Nephron (organoid): Measurements from ENCODE around the gene CASTOR1.
A peak's percentile ranks its signal among the peaks of the same experiment; 100 is the strongest.

Experiments
- H3K27ac Mint-ChIP-seq, 3 experiments: 2 replicates each; pipeline ENCODE4 v1.8.0; 2020; ENCODE audit warnings: mixed read lengths in 3 of 3, mild to moderate bottlenecking in 2 of 3, moderate library complexity in 1 of 3
- H3K27me3 Mint-ChIP-seq: 2 replicates; pipeline ENCODE4 v1.8.0; 2021; ENCODE audit warnings: low read depth, mild to moderate bottlenecking, moderate library complexity, mixed read lengths
- H3K36me3 Mint-ChIP-seq: 2 replicates; pipeline ENCODE4 v1.8.0; 2020; ENCODE audit warnings: low read depth, mixed read lengths
- H3K4me1 Mint-ChIP-seq: 2 replicates; pipeline ENCODE4 v1.8.0; 2020; ENCODE audit warnings: mixed read lengths
- H3K4me3 Mint-ChIP-seq, 3 experiments: 2 replicates each; pipeline ENCODE4 v1.8.0; 2020; ENCODE audit warnings: mild to moderate bottlenecking in 3 of 3, mixed read lengths in 3 of 3, moderate library complexity in 2 of 3
- H3K9me3 Mint-ChIP-seq: 2 replicates; pipeline ENCODE4 v1.8.0; 2020; ENCODE audit warnings: mixed read lengths
- TF ChIP-seq, protein P1 (sequence below), 3 experiments: fragments of 200-600 bp; sonication (generic); IDR thresholded peaks; one replicate each; pipeline ENCODE4 v1.5.0; 2021; ENCODE audit warnings: antibody characterized with exemption in 3 of 3; ENCODE audit not compliant: unreplicated experiment in 3 of 3

Gene CASTOR1

DNA sequence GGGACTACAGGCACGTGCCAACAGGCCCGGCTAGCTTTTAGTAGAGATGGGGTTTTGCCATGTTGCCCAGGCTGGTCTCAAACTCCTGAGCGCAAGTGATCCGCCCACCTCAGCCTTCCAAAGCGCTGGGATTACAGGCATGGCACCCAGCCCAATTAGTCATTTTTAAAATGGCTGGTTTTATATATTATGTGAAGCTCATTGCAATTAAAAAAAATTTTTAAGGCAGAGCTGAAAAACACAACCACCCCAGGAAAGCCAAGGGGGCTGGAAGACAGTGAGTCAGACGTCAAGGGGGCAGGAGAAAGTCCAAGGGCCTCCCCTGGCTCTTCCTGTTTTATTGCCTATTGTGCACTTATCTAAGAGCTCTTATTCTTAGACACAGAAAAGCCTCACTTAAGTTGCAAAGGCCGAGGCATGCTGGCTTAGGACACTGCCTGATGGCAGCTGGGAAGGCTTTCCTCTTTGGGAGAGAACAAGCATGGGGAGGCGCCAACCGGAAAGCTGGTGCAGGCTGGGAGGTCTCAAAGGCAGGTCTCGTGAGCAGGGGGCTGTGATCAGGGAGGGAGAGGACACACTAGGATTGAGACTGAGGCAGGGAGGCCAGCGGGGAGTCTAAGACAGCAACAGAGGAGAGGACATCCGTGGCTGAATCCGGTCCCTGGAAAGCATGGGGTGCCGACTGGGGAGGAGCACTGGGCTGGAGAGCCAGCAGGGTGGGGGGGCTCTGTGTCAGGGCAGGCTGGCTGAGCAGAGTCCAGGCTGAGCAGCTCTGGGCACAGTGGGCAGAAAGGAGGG lies 11.6 kb downstream of the CASTOR1 start:
- Mint-ChIP-seq H3K27me3 (peaks cover 4% of the 10 kb centered on the region), H3K4me3 (no peak overlapping the region), H3K36me3 (no peaks in the 10 kb centered on the region)

DNA sequence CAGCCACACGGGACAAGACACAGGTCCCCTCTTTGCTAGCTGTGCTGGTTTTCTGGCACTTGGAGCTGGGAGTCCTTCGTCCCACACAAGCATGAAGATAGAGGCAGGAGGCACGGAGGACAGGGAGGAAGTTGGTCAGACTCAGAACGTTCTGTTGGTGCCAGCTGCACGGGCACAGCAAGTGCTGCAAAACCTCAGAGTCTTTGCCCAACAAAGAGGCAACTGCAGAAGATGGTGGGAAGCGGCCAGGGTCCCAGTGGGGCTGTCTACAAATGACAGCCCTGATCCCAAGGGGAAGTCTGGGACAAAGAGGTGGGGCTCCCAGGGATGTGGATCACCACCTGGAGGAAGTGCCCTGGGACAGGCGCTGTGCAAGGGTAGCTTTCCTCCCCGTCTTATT lies 13.3 kb downstream of the CASTOR1 start:
- H3K27me3 Mint-ChIP-seq: peaks cover 7% of the 10 kb centered on the region

More for the DNA sequence above, 11.6 kb downstream of the CASTOR1 start:
- Mint-ChIP-seq H3K4me1 (peaks cover 16% of the 10 kb centered on the region), H3K27ac (peak overlapping the region; percentile 60 to 91 (median 69)), H3K9me3 (no peaks in the 10 kb centered on the region)
- TF ChIP-seq, protein P1, sequence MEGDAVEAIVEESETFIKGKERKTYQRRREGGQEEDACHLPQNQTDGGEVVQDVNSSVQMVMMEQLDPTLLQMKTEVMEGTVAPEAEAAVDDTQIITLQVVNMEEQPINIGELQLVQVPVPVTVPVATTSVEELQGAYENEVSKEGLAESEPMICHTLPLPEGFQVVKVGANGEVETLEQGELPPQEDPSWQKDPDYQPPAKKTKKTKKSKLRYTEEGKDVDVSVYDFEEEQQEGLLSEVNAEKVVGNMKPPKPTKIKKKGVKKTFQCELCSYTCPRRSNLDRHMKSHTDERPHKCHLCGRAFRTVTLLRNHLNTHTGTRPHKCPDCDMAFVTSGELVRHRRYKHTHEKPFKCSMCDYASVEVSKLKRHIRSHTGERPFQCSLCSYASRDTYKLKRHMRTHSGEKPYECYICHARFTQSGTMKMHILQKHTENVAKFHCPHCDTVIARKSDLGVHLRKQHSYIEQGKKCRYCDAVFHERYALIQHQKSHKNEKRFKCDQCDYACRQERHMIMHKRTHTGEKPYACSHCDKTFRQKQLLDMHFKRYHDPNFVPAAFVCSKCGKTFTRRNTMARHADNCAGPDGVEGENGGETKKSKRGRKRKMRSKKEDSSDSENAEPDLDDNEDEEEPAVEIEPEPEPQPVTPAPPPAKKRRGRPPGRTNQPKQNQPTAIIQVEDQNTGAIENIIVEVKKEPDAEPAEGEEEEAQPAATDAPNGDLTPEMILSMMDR (IDR thresholded peaks at IDR 0.05; ENCODE audit: unreplicated experiment in 3 of 3): no peak

DNA sequence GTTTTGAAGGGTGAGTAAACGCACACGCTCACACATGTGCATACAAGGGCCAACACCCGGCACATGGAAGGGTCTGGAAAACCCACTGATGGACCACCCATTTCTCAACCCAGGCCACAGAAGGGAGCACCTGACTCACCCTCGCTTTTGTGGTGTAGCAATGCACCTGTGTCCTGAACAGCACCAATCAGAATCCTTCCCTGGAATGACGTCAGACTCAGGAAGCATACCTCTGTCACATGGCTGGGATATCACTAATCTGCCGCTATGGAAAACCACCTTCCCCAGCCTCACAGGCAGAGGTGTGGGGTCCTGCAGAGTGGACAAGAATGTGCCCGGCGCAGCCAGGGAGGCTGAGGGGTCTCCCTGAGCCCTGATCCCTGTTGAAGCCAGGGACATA lies 13.7 kb downstream of the CASTOR1 start:
- peaks cover 7% of the 10 kb centered on the region for H3K27me3 Mint-ChIP-seq
- peaks cover 16% of the 10 kb centered on the region for H3K4me1 Mint-ChIP-seq
- no peak overlapping the region for H3K27ac Mint-ChIP-seq
- no peaks in the 10 kb centered on the region for H3K9me3 Mint-ChIP-seq
- no peaks in the 10 kb centered on the region for H3K36me3 Mint-ChIP-seq
- H3K4me3 Mint-ChIP-seq: no peak overlapping the region
- TF ChIP-seq, protein P1 (IDR thresholded peaks at IDR 0.05; ENCODE audit: unreplicated experiment in 3 of 3): no peak

More for the DNA sequence above, 13.3 kb downstream of the CASTOR1 start:
- Mint-ChIP-seq H3K27ac (no peak overlapping the region), H3K4me3 (no peak overlapping the region), H3K4me1 (peaks cover 16% of the 10 kb centered on the region), H3K9me3 (no peaks in the 10 kb centered on the region), H3K36me3 (no peaks in the 10 kb centered on the region)
- TF ChIP-seq, protein P1 (IDR thresholded peaks at IDR 0.05; ENCODE audit: unreplicated experiment in 3 of 3): no peak

DNA sequence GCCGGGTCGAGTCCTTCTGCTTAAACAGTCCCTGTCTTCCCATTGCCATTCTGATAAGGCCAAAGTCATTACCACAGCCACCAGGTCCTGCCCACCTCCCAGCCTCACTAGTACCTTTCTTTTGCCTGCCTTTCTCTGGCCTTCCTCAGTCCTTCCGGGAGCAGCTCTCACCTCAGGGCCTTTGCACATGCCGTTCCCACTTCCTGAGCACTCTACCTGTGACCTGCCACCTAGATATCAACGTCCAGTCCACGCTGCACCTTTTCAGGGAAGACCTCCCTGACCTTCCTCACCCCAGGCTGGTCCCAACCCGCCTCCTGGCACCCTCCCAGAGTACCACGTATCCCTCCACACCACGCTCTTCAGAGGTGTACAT lies 14.9 kb downstream of the CASTOR1 start:
- no peaks in the 10 kb centered on the region for H3K9me3 Mint-ChIP-seq

DNA sequence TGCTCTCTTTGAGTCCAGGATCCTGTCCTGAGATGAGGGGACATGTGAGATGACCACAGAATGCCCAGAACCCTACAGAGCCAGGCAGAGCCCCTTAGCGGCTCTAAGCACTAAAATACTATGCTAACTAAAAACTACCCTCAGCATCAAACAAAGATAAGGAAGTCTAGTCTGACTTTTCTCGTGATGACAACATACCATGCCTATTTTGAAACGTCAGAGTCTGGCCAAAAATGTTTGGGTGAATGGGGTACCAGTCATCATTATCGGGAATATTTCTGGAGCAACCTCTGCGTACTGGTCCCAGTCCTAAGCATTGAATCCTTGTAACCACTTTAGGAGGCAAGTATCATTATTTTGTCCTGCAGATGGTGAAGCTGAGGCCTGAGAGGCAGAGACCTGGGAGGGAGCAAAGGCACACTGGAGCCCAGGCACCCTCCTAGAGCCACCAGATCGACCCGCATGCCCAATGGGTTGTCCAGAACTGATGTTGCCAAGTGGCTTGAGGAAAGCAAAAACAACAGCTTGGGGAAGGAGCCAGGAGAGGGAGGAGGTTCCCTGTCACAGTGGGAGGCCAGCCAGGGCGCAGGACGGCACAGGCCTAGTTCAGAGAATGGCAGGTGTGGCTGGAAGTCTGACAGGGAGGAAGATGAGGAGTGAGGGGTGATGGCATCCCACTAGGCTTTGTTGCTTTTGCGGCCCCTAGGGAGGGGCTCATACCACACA lies 15.4 kb downstream of the CASTOR1 start:
- H3K4me3 Mint-ChIP-seq: no peak overlapping the region
- peaks cover 14% of the 10 kb centered on the region for H3K4me1 Mint-ChIP-seq
- H3K27ac Mint-ChIP-seq: no peak overlapping the region
- peaks cover 12% of the 10 kb centered on the region for H3K27me3 Mint-ChIP-seq
- no peaks in the 10 kb centered on the region for H3K9me3 Mint-ChIP-seq
- H3K36me3 Mint-ChIP-seq: no peaks in the 10 kb centered on the region
- TF ChIP-seq, protein P1 (IDR thresholded peaks at IDR 0.05; ENCODE audit: unreplicated experiment in 3 of 3): no peak

More for the DNA sequence above, 14.9 kb downstream of the CASTOR1 start:
- peaks cover 8% of the 10 kb centered on the region for H3K27me3 Mint-ChIP-seq
- H3K4me3 Mint-ChIP-seq: no peak overlapping the region
- H3K4me1 Mint-ChIP-seq: peaks cover 16% of the 10 kb centered on the region
- TF ChIP-seq, protein P1 (IDR thresholded peaks at IDR 0.05; ENCODE audit: unreplicated experiment in 3 of 3): no peak
- H3K27ac Mint-ChIP-seq: peak overlapping the region in 1 of 3 experiments; percentile 15
- no peaks in the 10 kb centered on the region for H3K36me3 Mint-ChIP-seq
